Measurements from ENCODE around the gene MAP10.
"Not testable (repeated sequence)": the region's sequence is repeated elsewhere in the genome, so short reads cannot be mapped to it uniquely, and the experiment has no call there.

MAP10 gene

GRCh38 chr1:232805269-232806185 lies at the start of gene MAP10:
TSS of gene MAP10 (plus strand) at chr1:232805416. CDS start at chr1:232805450, 34 bp downstream.
- FAIRE-seq: no peak

GRCh38 chr1:232764458-232765251 lies 40.6 kb upstream of the MAP10 start:
- FAIRE-seq: no peak

- FAIRE-seq: no peak
These were observed 39.7 kb upstream of the MAP10 start for GRCh38 chr1:232765542-232765941.

- FAIRE-seq: no peak
These were observed 38.9 kb upstream of the MAP10 start for GRCh38 chr1:232766241-232766890.

- FAIRE-seq: no peak
These were observed 38.3 kb upstream of the MAP10 start for GRCh38 chr1:232766904-232767303.

- FAIRE-seq: no peak
These were observed 37.7 kb upstream of the MAP10 start for GRCh38 chr1:232767305-232768074.

GRCh38 chr1:232768793-232769192 lies 36.4 kb upstream of the MAP10 start:
- FAIRE-seq: no peak

GRCh38 chr1:232769733-232770132 lies 35.5 kb upstream of the MAP10 start:
- FAIRE-seq: no peak

- FAIRE-seq: no peak
These were observed 31.5 kb upstream of the MAP10 start for GRCh38 chr1:232773752-232774151.

- no peak for FAIRE-seq
These were observed 28.6 kb upstream of the MAP10 start for GRCh38 chr1:232776526-232777106.

GRCh38 chr1:232780354-232780753 lies 24.9 kb upstream of the MAP10 start:
- FAIRE-seq: no peak

- FAIRE-seq: no peak
These were observed 20.4 kb upstream of the MAP10 start for GRCh38 chr1:232784794-232785193.

- not testable (repeated sequence) for FAIRE-seq
These were observed 19.6 kb upstream of the MAP10 start for GRCh38 chr1:232785630-232786029.

GRCh38 chr1:232786845-232787455 lies 18.3 kb upstream of the MAP10 start:
- FAIRE-seq: no peak

GRCh38 chr1:232788235-232788872 lies 16.9 kb upstream of the MAP10 start:
- FAIRE-seq: no peak

GRCh38 chr1:232789651-232790050 lies 15.6 kb upstream of the MAP10 start:
- FAIRE-seq: no peak

GRCh38 chr1:232792949-232793348 lies 12.3 kb upstream of the MAP10 start:
- FAIRE-seq: no peak

GRCh38 chr1:232793944-232794343 lies 11.3 kb upstream of the MAP10 start:
- FAIRE-seq: no peak

GRCh38 chr1:232795497-232796053 lies 9.6 kb upstream of the MAP10 start:
- no peak for FAIRE-seq

GRCh38 chr1:232797856-232798510 lies 7.2 kb upstream of the MAP10 start:
- FAIRE-seq: no peak
